ENCODE measurements around the gene AP2S1. TPM values are rescaled to one million over a fixed set of nuclear protein-coding genes. Genes with fewer than 3 reads are reported as not detected.

The AP2S1 gene
- total RNA-seq, 1 experiment from 2014 or later: 241 TPM

DNA sequence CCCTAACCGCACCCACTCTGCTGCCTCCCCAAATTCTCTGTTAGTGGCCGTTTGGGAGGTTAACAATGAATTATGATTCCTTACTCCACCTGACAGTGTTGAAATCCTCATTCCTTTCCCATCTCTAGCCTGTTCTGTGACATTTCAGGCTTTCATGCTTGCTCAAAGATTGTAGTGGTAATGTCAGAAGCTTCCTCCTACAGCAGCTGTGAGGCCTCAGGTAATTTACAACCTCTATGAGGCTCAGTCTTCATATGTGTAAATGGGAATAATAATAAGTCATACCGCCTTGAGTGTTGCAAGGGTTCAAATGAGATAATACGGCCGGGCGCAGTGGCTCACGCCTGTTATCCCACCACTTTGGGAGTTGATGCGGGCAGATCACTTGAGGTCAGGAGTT, 61.3 kb downstream of the AP2S1 start:
- intact Hi-C loops (cut with micrococcal nuclease; ENCODE audit: unreplicated experiment): loop anchor here (5.0 to 10.0 kb wide), 3 partner anchors 63 to 343 kb away; partner anchors contain the start of genes AP2S1, SAE1 and ZC3H4
- no peak overlapping the region for H3K4me3 ChIP-seq (ENCODE audit: low read depth, low read length, poor library complexity, severe bottlenecking)
- peaks cover 9% of the 10 kb centered on the region for H3K36me3 ChIP-seq (ENCODE audit: insufficient read depth, low read length, poor library complexity, severe bottlenecking)
- peaks cover 14% of the 10 kb centered on the region for H3K4me1 ChIP-seq (ENCODE audit: insufficient read depth, low read length, poor library complexity, severe bottlenecking)
- H3K27ac ChIP-seq (ENCODE audit: low read depth, low read length, poor library complexity, severe bottlenecking): no peak overlapping the region
- POLR2A ChIA-PET (ENCODE audit: low non-redundant PET): no interaction called here
- CTCF ChIA-PET: interaction anchor here (0.7 kb wide), 1 partner anchor 144 kb away, joined by 3 read pairs; no protein-coding TSS in a partner anchor
- no peaks in the 10 kb centered on the region for H3K9me3 ChIP-seq (ENCODE audit: low read depth, low read length, poor library complexity, severe bottlenecking)
- no TSS peak for BruUV-seq (replicated peaks)
- DNase-seq (ENCODE audit: low spot score): no peak
- TF ChIP-seq, protein P1, sequence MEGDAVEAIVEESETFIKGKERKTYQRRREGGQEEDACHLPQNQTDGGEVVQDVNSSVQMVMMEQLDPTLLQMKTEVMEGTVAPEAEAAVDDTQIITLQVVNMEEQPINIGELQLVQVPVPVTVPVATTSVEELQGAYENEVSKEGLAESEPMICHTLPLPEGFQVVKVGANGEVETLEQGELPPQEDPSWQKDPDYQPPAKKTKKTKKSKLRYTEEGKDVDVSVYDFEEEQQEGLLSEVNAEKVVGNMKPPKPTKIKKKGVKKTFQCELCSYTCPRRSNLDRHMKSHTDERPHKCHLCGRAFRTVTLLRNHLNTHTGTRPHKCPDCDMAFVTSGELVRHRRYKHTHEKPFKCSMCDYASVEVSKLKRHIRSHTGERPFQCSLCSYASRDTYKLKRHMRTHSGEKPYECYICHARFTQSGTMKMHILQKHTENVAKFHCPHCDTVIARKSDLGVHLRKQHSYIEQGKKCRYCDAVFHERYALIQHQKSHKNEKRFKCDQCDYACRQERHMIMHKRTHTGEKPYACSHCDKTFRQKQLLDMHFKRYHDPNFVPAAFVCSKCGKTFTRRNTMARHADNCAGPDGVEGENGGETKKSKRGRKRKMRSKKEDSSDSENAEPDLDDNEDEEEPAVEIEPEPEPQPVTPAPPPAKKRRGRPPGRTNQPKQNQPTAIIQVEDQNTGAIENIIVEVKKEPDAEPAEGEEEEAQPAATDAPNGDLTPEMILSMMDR (conservative IDR thresholded peaks at IDR 0.05; ENCODE audit: low read depth, low read length): no peak
- TF ChIP-seq EZH2 (IDR thresholded peaks at IDR 0.05; ENCODE audit: borderline replicate concordance, low read depth, low read length, poor library complexity, severe bottlenecking): no peak
- no peaks in the 10 kb centered on the region for H3K27me3 ChIP-seq (replicated peaks; ENCODE audit: insufficient read depth, low read depth, low read length, poor library complexity)

DNA sequence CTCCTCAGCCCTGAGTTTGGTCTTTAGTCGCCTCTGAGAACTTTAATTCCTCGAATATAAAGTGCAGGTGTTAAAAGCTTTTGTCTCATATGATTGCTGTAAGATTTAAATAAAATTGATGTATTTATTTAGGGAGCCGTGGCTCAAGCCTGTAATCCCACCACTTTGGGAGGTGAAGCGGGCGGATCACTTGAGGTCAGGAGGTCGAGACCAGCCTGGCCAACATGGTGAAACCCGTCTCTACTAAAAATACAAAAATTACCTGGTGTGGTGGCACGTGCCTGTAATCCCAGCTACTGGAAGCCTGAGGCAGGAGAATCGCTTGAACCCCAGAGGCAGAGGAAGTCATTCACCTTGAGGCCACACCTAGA, 61.7 kb downstream of the AP2S1 start:
- CTCF ChIA-PET: interaction anchor here (0.6 kb wide), 1 partner anchor 51 kb away, joined by 4 read pairs; no protein-coding TSS in a partner anchor
- BruUV-seq (replicated peaks): no TSS peak
- intact Hi-C loops (cut with micrococcal nuclease; ENCODE audit: unreplicated experiment): loop anchor here (5.0 to 10.0 kb wide), 3 partner anchors 63 to 343 kb away; partner anchors contain the start of genes AP2S1, SAE1 and ZC3H4
- no peaks in the 10 kb centered on the region for H3K27me3 ChIP-seq (replicated peaks; ENCODE audit: insufficient read depth, low read depth, low read length, poor library complexity)
- POLR2A ChIA-PET (ENCODE audit: low non-redundant PET): interaction anchor here (0.6 kb wide), 1 partner anchor 410 kb away, joined by 3 read pairs; no protein-coding TSS in a partner anchor
- H3K4me1 ChIP-seq (ENCODE audit: insufficient read depth, low read length, poor library complexity, severe bottlenecking): peaks cover 18% of the 10 kb centered on the region
- no peaks in the 10 kb centered on the region for H3K9me3 ChIP-seq (ENCODE audit: low read depth, low read length, poor library complexity, severe bottlenecking)
- no peak for TF ChIP-seq EZH2 (IDR thresholded peaks at IDR 0.05; ENCODE audit: borderline replicate concordance, low read depth, low read length, poor library complexity, severe bottlenecking)
- TF ChIP-seq, protein P1 (conservative IDR thresholded peaks at IDR 0.05; ENCODE audit: low read depth, low read length): no peak
- peaks cover 12% of the 10 kb centered on the region for H3K36me3 ChIP-seq (ENCODE audit: insufficient read depth, low read length, poor library complexity, severe bottlenecking)
- H3K4me3 ChIP-seq (ENCODE audit: low read depth, low read length, poor library complexity, severe bottlenecking): no peak overlapping the region
- no peak for DNase-seq (ENCODE audit: low spot score)
- no peak overlapping the region for H3K27ac ChIP-seq (ENCODE audit: low read depth, low read length, poor library complexity, severe bottlenecking)

DNA sequence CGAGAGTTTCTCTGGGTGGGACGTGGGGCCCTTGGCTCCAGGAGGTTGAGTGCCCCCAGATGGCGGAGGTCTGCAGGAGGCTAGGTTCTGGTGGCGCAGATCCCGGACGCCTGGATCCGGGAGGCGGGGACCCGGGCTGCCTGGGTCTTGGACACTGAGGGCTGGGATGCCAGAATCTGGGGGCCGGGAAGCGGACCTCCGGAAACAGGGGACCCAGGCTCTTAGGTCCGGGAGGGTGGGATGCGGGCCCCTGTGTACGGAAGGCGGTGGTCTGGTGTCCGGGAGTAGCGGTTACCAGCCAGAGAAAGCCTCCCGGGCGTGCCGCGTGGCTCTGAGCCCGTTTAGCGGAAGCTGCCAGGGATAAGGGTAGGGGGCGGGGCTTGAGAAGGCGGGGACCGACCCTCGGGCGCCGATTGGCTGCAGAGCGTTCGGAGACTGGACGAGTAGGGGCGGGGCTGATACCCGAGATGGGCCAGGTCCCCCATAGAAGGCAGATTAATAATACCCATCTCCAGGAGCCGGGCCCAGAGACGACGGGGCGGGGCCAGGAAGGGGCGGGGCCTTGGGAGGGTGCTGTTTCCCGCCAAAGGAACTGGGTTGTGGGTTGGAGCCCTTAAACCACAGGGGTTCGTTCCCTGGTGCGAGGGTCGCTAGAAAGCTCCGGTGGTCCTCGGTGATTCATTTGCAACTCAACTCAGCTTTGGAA, 62.2 kb downstream of the AP2S1 start, which contains the start of gene SLC1A5:
SLC1A5 (minus strand) TSS at position 333 of the 706 bp plus-strand sequence. CDS start 629 bp downstream, outside the sequence.
- POLR2A ChIA-PET (ENCODE audit: low non-redundant PET): interaction anchor here (0.6 kb wide), 2 partner anchors 187 to 411 kb away, joined by 3 read pairs; no protein-coding TSS in a partner anchor
- Histone ChIP-seq H3K36me3 (ENCODE audit: insufficient read depth, low read length, poor library complexity, severe bottlenecking) (peaks cover 18% of the 10 kb centered on the region), H3K4me3 (ENCODE audit: low read depth, low read length, poor library complexity, severe bottlenecking) (peak within 1 kb of the TSS; percentile 99), H3K27ac (ENCODE audit: low read depth, low read length, poor library complexity, severe bottlenecking) (peak within 1 kb of the TSS; percentile 92), H3K4me1 (ENCODE audit: insufficient read depth, low read length, poor library complexity, severe bottlenecking) (peaks cover 23% of the 10 kb centered on the region), H3K9me3 (ENCODE audit: low read depth, low read length, poor library complexity, severe bottlenecking) (no peaks in the 10 kb centered on the region), H3K27me3 (replicated peaks; ENCODE audit: insufficient read depth, low read depth, low read length, poor library complexity) (no peaks in the 10 kb centered on the region)
- CTCF ChIA-PET: interaction anchor here (0.6 kb wide), 1 partner anchor 52 kb away, joined by 4 read pairs; no protein-coding TSS in a partner anchor
- no TSS peak for BruUV-seq (replicated peaks)
- peak; percentile 99 for DNase-seq (ENCODE audit: low spot score)
- intact Hi-C loops (cut with micrococcal nuclease; ENCODE audit: unreplicated experiment): loop anchor here (5.0 to 10.0 kb wide), 3 partner anchors 64 to 344 kb away; partner anchors contain the start of genes AP2S1, SAE1 and ZC3H4
- no peak for TF ChIP-seq EZH2 (IDR thresholded peaks at IDR 0.05; ENCODE audit: borderline replicate concordance, low read depth, low read length, poor library complexity, severe bottlenecking)
- TF ChIP-seq, protein P1 (conservative IDR thresholded peaks at IDR 0.05; ENCODE audit: low read depth, low read length): no peak

Other genes starting within 250 kb of the AP2S1 start
- gene CALM3, start 249.5 kb downstream of the AP2S1 start, total RNA-seq (2021): 272 and 291 TPM in 2 replicates
- 0.46 TPM in 1 of 2 replicates, not detected in the other for gene PTGIR, start 225.8 kb downstream of the AP2S1 start, total RNA-seq (2021)
- not detected in 2 replicates for gene GNG8, start 214.6 kb downstream of the AP2S1 start, total RNA-seq (2021)
- gene DACT3, start 189.7 kb downstream of the AP2S1 start, total RNA-seq (2021): 0.32 and 1.1 TPM in 2 replicates
- gene PRKD2, start 133.7 kb downstream of the AP2S1 start, total RNA-seq (2021): 45.1 and 60.3 TPM in 2 replicates
- 23.6 and 26.1 TPM in 2 replicates for gene FKRP, start 104.8 kb downstream of the AP2S1 start, total RNA-seq (2021)
- gene STRN4, start 104.4 kb downstream of the AP2S1 start, total RNA-seq (2021): 134 and 157 TPM in 2 replicates
- gene SLC1A5, start 62.3 kb downstream of the AP2S1 start, total RNA-seq (2021): 283 and 295 TPM in 2 replicates
- gene ARHGAP35, start 10.2 kb upstream of the AP2S1 start, total RNA-seq (2021): 76.5 and 76.7 TPM in 2 replicates
- gene NPAS1, start 169.0 kb upstream of the AP2S1 start, total RNA-seq (2021): 2.1 and 2.4 TPM in 2 replicates
- 30.1 and 41.8 TPM in 2 replicates for gene TMEM160, start 197.8 kb upstream of the AP2S1 start, total RNA-seq (2021)